GM19468 (cell line): Measurements from ENCODE around the gene ADGRB3.

ENCODE experiments used
- ATAC-seq: cut with Tn5 transposase; IDR thresholded peaks from one replicate; pipeline ENCODE4 v1.9.1; 2021; ENCODE audit warnings: mild to moderate bottlenecking, moderate library complexity, moderate number of reproducible peaks; ENCODE audit not compliant: unreplicated experiment; ENCODE audit errors: extremely low read depth

The ADGRB3 gene

GRCh38 chr6:68695838-68696237, 60.8 kb downstream of the ADGRB3 start:
- ATAC-seq, result no peak

DNA sequence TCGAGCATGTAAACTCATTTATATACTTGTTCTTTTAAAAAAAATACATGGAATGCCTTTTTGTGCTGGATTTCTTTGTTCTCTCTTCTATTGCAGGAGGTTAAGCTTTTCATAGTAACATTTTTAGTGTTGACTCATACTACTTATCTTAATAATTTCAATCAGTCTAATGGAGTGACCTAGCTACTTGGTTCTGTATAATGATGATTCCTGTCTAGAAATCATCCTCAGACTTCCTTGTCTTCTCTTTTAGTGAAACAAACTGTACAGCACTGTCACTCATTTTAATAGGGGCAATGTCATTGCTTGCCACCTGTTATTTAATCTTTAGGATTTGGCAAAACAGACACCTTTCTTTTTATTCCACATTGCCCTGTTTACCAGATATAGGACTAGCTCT, 62.3 kb downstream of the ADGRB3 start:
- ATAC-seq, result no peak

- no peak for ATAC-seq
These were observed 66.1 kb downstream of the ADGRB3 start for GRCh38 chr6:68701159-68701558.

GRCh38 chr6:68704485-68704884, 69.4 kb downstream of the ADGRB3 start:
- ATAC-seq, result no peak

- no peak for ATAC-seq
These were observed 74.0 kb downstream of the ADGRB3 start for GRCh38 chr6:68709091-68709490.

- no peak for ATAC-seq
These were observed 74.8 kb downstream of the ADGRB3 start for GRCh38 chr6:68709882-68710281.

DNA sequence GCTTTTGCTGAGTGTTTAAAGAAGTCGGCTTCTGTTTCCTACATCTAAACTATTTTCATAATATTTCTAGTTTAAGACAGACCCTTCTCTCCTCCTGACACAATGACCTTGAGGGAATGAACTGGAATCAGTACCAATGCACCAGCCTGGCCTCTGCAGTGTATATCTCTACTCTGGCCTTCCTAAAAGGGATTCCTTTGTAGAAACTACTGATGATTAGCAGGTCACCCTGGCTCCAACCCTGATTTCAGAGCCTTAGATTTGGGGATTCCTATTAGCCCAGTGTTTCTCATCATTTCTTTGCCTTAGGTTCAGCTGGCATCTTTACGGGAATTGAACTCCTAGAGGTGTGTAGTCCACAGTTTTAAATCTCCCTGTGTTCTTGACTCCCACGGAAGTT, 75.4 kb downstream of the ADGRB3 start:
- no peak for ATAC-seq

DNA sequence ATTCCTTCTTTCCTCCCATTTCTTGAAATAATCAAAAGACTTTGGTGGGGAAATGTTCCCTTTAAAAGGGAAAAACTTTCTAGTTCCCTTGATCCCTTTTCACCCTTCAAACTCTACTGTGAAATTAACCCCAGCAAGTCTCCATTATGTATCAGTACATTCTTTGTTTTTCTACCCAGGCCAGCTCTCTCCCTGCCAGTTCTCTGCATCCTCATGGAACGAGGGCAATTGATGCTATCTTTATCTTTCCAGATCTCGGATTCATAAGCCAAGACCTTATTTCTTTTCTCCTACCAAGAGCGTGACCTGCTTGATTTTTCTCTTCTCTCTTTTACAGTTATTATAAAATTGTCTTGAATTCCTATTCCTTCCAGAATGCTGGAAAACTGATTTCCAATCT, 75.8 kb downstream of the ADGRB3 start:
- ATAC-seq, result no peak

- ATAC-seq, result no peak
These were observed 76.4 kb downstream of the ADGRB3 start for GRCh38 chr6:68711386-68712000.

GRCh38 chr6:68716620-68717019, 81.5 kb downstream of the ADGRB3 start:
- ATAC-seq, result no peak

- ATAC-seq, result no peak
These were observed 83.4 kb downstream of the ADGRB3 start for GRCh38 chr6:68718385-68719073.

DNA sequence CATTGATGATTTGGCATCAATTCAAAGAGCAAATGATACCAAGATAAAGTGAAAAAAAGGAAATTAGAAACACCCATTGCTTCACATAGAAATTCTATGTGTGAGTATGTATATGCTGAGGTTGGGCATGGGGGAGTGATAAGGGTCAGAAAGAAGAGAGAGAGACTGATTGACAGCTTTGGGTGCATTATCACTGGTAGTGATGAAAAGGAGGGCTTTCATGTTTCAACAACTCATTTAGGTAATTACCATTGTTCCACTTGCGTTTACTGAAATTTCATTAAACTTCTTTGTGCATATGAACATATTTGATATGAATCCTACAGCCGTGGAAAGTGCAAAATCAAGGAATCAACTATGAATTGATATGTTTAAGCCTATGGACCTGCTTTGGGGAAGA, 84.7 kb downstream of the ADGRB3 start:
- no peak for ATAC-seq

DNA sequence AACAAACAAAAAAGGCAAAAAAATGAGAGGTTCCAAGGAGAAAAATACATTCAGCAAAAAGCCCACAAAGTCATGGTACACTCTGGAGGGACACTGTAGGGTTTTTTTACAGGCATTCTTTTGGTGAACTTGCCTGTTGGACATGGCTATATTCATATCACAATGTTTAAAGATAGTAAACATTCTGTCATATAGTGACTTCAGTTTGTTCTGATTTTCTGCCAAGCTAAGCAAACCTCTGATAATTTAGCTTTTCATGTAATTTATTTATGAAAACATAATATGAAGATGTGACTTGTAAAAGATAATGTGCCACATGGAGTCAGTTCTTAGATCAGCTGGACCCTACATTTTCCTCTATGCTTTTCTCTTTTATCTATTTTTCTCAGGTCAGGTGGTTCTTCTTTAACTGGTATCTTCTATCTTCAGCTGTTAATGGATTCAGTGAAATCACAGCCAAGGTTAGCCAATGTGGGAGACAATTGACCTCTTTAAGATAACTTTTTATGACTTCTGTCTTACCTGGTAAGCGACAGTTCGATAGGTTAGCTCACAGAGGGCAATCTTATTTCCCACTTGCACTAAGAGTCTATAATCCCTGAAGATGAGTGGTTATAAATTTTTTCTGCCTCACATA, 87.9 kb downstream of the ADGRB3 start:
- ATAC-seq, result no peak

GRCh38 chr6:68724060-68724459, 89.0 kb downstream of the ADGRB3 start:
- ATAC-seq, result no peak

- no peak for ATAC-seq
These were observed 91.3 kb downstream of the ADGRB3 start for GRCh38 chr6:68726337-68726736.

- ATAC-seq, result no peak
These were observed 91.9 kb downstream of the ADGRB3 start for GRCh38 chr6:68726992-68727391.

DNA sequence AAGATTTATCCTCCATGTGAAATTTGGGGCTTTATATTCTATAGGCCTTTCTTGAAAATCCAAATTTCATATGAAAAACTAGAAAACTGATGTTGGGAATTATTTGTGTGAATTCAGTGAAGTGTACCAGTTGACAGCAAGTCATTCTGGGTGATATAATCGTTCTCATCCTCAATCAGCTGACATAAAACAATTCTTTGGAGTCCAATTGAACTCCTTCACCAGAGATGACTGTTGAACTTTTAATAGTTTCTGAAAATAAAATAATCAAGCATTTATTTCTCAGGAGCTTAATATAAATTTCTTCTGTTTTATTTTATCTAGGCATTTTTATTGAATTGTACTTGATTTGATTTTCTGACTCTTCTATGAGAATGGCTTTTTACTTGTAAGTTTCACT, 92.6 kb downstream of the ADGRB3 start:
- ATAC-seq, result no peak

- ATAC-seq, result no peak
These were observed 93.3 kb downstream of the ADGRB3 start for GRCh38 chr6:68728159-68728979.

- no peak for ATAC-seq
These were observed 94.4 kb downstream of the ADGRB3 start for GRCh38 chr6:68729377-68729903.

- ATAC-seq, result no peak
These were observed 95.4 kb downstream of the ADGRB3 start for GRCh38 chr6:68730291-68731054.
